Parathyroid adenoma (tissue), 2 donors: ENCODE measurements around the gene POC1A.

Source experiments
- H2AFZ ChIP-seq: fragments of 300-600 bp; sonication (generic); one replicate; pipeline ENCODE4 v1.7.0; 2017; ENCODE audit warnings: antibody characterized with exemption, mild to moderate bottlenecking
- H3K27ac ChIP-seq: fragments of 300-600 bp; sonication (generic); one replicate; pipeline ENCODE4 v1.7.0; 2017
- H3K27me3 ChIP-seq: fragments of 300-600 bp; sonication (generic); one replicate; pipeline ENCODE4 v1.7.0; 2017; ENCODE audit warnings: low read length; ENCODE audit not compliant: control insufficient read depth, insufficient read depth
- H3K36me3 ChIP-seq: fragments of 300-600 bp; sonication (generic); one replicate; pipeline ENCODE4 v1.7.0; 2017; ENCODE audit warnings: low read length; ENCODE audit not compliant: control insufficient read depth, insufficient read depth
- H3K4me1 ChIP-seq: fragments of 300-600 bp; sonication (generic); one replicate; pipeline ENCODE4 v1.7.0; 2017; ENCODE audit warnings: control low read depth
- H3K4me2 ChIP-seq: fragments of 300-600 bp; sonication (generic); one replicate; pipeline ENCODE4 v1.7.0; 2017; ENCODE audit warnings: low read length
- H3K4me3 ChIP-seq: fragments of 300-600 bp; sonication (generic); one replicate; pipeline ENCODE4 v1.7.0; 2017; ENCODE audit warnings: low read depth, low read length
- H3K79me2 ChIP-seq: fragments of 300-600 bp; sonication (generic); one replicate; pipeline ENCODE4 v1.7.0; 2017; ENCODE audit warnings: control low read depth
- H3K9ac ChIP-seq: fragments of 300-600 bp; sonication (generic); one replicate; pipeline ENCODE4 v1.7.0; 2017; ENCODE audit warnings: mild to moderate bottlenecking
- H3K9me3 ChIP-seq: fragments of 300-600 bp; sonication (generic); one replicate; pipeline ENCODE4 v1.7.0; 2017; ENCODE audit warnings: low read length; ENCODE audit not compliant: control insufficient read depth
- CTCF ChIP-seq: fragments of 300-600 bp; sonication (generic); IDR thresholded peaks from one replicate; pipeline ENCODE4 v1.7.0; 2017; ENCODE audit warnings: antibody characterized with exemption, mild to moderate bottlenecking
- donor health status: primary hyperparathyroidism.

Gene POC1A

GRCh38 chr3:52056968-52057811 lies 97.0 kb downstream of the POC1A start:
- Histone ChIP-seq H3K9me3 (no peaks in the 10 kb centered on the region), H3K4me3 (peak overlapping the region; percentile 69), H3K4me2 (peak overlapping the region; percentile 98), H3K27ac (peak overlapping the region; percentile 90), H2AFZ (peak overlapping the region; percentile 98), H3K27me3 (no peaks in the 10 kb centered on the region), H3K9ac (peak overlapping the region; percentile 28), H3K36me3 (no peaks in the 10 kb centered on the region), H3K79me2 (peaks cover 4% of the 10 kb centered on the region), H3K4me1 (peaks cover 4% of the 10 kb centered on the region)
- TF ChIP-seq CTCF, result no peak

- Histone ChIP-seq H3K9me3 (no peaks in the 10 kb centered on the region), H3K4me2 (peak within 1 kb of the TSS; percentile 98), H3K79me2 (peaks cover 4% of the 10 kb centered on the region), H3K27me3 (no peaks in the 10 kb centered on the region), H3K9ac (peak within 1 kb of the TSS; percentile 28), H2AFZ (peak within 1 kb of the TSS; percentile 98), H3K4me3 (peak within 1 kb of the TSS; percentile 69), H3K4me1 (peaks cover 4% of the 10 kb centered on the region), H3K36me3 (no peaks in the 10 kb centered on the region), H3K27ac (peak within 1 kb of the TSS; percentile 90)
- no peak for TF ChIP-seq CTCF
Measured at GRCh38 chr3:52056521-52056967, 97.7 kb downstream of the POC1A start, which contains the start of gene DUSP7. DUSP7 (minus strand) TSS chr3:52056571; CDS start chr3:52056366, 205 bp downstream.

- Histone ChIP-seq H3K4me1 (peaks cover 4% of the 10 kb centered on the region), H3K4me2 (peak overlapping the region; percentile 87), H3K9me3 (no peaks in the 10 kb centered on the region), H3K4me3 (peak overlapping the region; percentile 63), H2AFZ (peak overlapping the region; percentile 91), H3K27me3 (no peaks in the 10 kb centered on the region), H3K27ac (peak overlapping the region; percentile 65), H3K79me2 (peaks cover 4% of the 10 kb centered on the region), H3K9ac (peak overlapping the region; percentile 17), H3K36me3 (no peaks in the 10 kb centered on the region)
- no peak for TF ChIP-seq CTCF
Measured at GRCh38 chr3:52055537-52056351, 98.5 kb downstream of the POC1A start.

GRCh38 chr3:52054661-52055511 lies 99.3 kb downstream of the POC1A start:
- peak overlapping the region; percentile 65 for H3K27ac ChIP-seq
- no peaks in the 10 kb centered on the region for H3K27me3 ChIP-seq
- peak overlapping the region; percentile 87 for H3K4me2 ChIP-seq
- peak overlapping the region; percentile 17 for H3K9ac ChIP-seq
- H3K4me3 ChIP-seq, result peak overlapping the region; percentile 63
- no peaks in the 10 kb centered on the region for H3K9me3 ChIP-seq
- no peaks in the 10 kb centered on the region for H3K36me3 ChIP-seq
- H3K4me1 ChIP-seq, result peaks cover 4% of the 10 kb centered on the region
- peak overlapping the region; percentile 91 for H2AFZ ChIP-seq
- peaks cover 4% of the 10 kb centered on the region for H3K79me2 ChIP-seq
- no peak for TF ChIP-seq CTCF
